ENCODE results near the gene FURIN.

DNA sequence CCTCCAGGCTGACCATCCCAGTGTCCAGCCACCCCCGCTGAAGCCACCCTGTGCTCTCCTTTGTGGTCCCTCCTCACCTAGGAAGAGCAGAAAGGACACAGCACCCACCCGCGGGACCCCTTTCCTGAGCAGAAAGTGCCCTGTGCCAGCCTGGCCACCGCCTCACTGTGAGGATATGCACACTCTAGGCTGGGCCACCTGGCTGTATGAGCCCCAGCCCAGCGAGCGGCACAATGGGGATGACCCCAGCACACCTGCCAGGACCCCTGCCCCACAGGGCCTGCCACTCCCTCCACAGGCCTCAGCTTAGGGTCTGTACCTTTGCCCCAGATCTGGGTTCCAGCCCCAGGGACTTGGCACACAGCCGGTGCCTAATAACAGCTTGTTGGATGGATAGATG lies 47.9 kb upstream of the FURIN start:
- TF ChIP-seq, protein P1, sequence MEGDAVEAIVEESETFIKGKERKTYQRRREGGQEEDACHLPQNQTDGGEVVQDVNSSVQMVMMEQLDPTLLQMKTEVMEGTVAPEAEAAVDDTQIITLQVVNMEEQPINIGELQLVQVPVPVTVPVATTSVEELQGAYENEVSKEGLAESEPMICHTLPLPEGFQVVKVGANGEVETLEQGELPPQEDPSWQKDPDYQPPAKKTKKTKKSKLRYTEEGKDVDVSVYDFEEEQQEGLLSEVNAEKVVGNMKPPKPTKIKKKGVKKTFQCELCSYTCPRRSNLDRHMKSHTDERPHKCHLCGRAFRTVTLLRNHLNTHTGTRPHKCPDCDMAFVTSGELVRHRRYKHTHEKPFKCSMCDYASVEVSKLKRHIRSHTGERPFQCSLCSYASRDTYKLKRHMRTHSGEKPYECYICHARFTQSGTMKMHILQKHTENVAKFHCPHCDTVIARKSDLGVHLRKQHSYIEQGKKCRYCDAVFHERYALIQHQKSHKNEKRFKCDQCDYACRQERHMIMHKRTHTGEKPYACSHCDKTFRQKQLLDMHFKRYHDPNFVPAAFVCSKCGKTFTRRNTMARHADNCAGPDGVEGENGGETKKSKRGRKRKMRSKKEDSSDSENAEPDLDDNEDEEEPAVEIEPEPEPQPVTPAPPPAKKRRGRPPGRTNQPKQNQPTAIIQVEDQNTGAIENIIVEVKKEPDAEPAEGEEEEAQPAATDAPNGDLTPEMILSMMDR (IDR thresholded peaks at IDR 0.05 in 4 of 5, conservative IDR thresholded peaks at IDR 0.05 in 1 of 5), result no peak
- no peak for TF ChIP-seq POLR2A (IDR thresholded peaks at IDR 0.05)

Data from gastrocnemius medialis (tissue), 4 donors.